Liver (tissue), 9 donors: ENCODE data around the gene PMP22. TPM values are rescaled to one million over a fixed set of nuclear protein-coding genes. Genes with fewer than 3 reads are reported as not detected.

Experiments
- DNase-seq: peaks from one replicate; pipeline ENCODE4 v3.0.0-alpha.2; 2017; ENCODE audit warnings: low spot score
- H3K27ac ChIP-seq, 2 donors: one replicate each; pipeline ENCODE4 v1.7.0; 2013; ENCODE audit warnings: inconsistent platforms in 2 of 2, low read length in 2 of 2, control low read depth in 1 of 2, low read depth in 1 of 2, mild to moderate bottlenecking in 1 of 2
- H3K27me3 ChIP-seq, 4 donors: one replicate each; pipeline versions ENCODE4 v1.6.1 to v1.7.0; 2013; ENCODE audit warnings: low read length in 3 of 4, inconsistent platforms in 1 of 4, mild to moderate bottlenecking in 1 of 4, moderate library complexity in 1 of 4; ENCODE audit not compliant: control insufficient read depth in 4 of 4, insufficient read depth in 4 of 4
- H3K36me3 ChIP-seq, 4 donors: one replicate each; pipeline versions ENCODE4 v1.6.1 to v1.7.0; 2013; ENCODE audit warnings: low read length in 3 of 4, mild to moderate bottlenecking in 3 of 4, low read depth in 1 of 4, moderate library complexity in 1 of 4; ENCODE audit not compliant: control insufficient read depth in 4 of 4, insufficient read depth in 3 of 4
- H3K4me1 ChIP-seq, 4 donors: one replicate each; pipeline versions ENCODE4 v1.6.1 to v1.7.0; 2013; ENCODE audit warnings: low read length in 3 of 4, mild to moderate bottlenecking in 3 of 4, moderate library complexity in 1 of 4; ENCODE audit not compliant: control insufficient read depth in 4 of 4, insufficient read depth in 4 of 4
- H3K4me3 ChIP-seq, 3 donors: one replicate each; pipeline versions ENCODE4 v1.6.1 to v1.7.0; 2013; ENCODE audit warnings: low read length in 3 of 3, control low read depth in 1 of 3, low read depth in 1 of 3, mild to moderate bottlenecking in 1 of 3
- H3K9ac ChIP-seq, 2 donors: one replicate each; pipeline ENCODE4 v1.7.0; 2013; ENCODE audit warnings: low read length in 2 of 2, mild to moderate bottlenecking in 2 of 2, moderate library complexity in 2 of 2, control low read depth in 1 of 2, low read depth in 1 of 2
- H3K9me3 ChIP-seq, 4 donors: one replicate each; pipeline versions ENCODE4 v1.6.1 to v1.7.0; 2013; ENCODE audit warnings: low read length in 3 of 4; ENCODE audit not compliant: control insufficient read depth in 4 of 4
- ATF3 ChIP-seq: IDR thresholded peaks from 2 replicates; pipeline ENCODE4 v1.6.1; 2016; ENCODE audit warnings: antibody characterized with exemption
- CTCF ChIP-seq: fragments of 150-350 bp; IDR thresholded peaks from 2 replicates; pipeline ENCODE4 v1.5.1; 2017; ENCODE audit warnings: improper control_type of control experiment, low read depth, low read length; ENCODE audit not compliant: missing input control
- HNF4A ChIP-seq, 2 donors: conservative IDR thresholded peaks; 2 replicates each; pipeline ENCODE4 v1.6.1; 2016; ENCODE audit warnings: antibody characterized with exemption in 2 of 2, mild to moderate bottlenecking in 2 of 2
- HNF4G ChIP-seq: IDR thresholded peaks from 2 replicates; pipeline ENCODE4 v1.6.1; 2016; ENCODE audit warnings: antibody characterized with exemption
- MAX ChIP-seq: IDR thresholded peaks from 2 replicates; pipeline ENCODE4 v1.6.1; 2016; ENCODE audit warnings: antibody characterized with exemption
- NR2F2 ChIP-seq: IDR thresholded peaks from 2 replicates; pipeline ENCODE4 v1.6.1; 2016; ENCODE audit warnings: antibody characterized with exemption
- RAD21 ChIP-seq, 2 donors: IDR thresholded peaks; 2 replicates each; pipeline ENCODE4 v1.6.1; 2016; ENCODE audit warnings: antibody characterized with exemption in 2 of 2, mild to moderate bottlenecking in 2 of 2
- REST ChIP-seq: IDR thresholded peaks from 2 replicates; pipeline ENCODE4 v1.6.1; 2016; ENCODE audit warnings: antibody characterized with exemption, mild to moderate bottlenecking
- RXRA ChIP-seq, 2 donors: IDR thresholded peaks; 2 replicates each; pipeline ENCODE4 v1.6.1; 2017 to 2018; ENCODE audit warnings: antibody characterized with exemption in 2 of 2, mild to moderate bottlenecking in 1 of 2
- SP1 ChIP-seq: IDR thresholded peaks from 2 replicates; pipeline ENCODE4 v1.6.1; 2018; ENCODE audit warnings: antibody characterized with exemption, mild to moderate bottlenecking
- YY1 ChIP-seq: IDR thresholded peaks from 2 replicates; pipeline ENCODE4 v1.6.1; 2016; ENCODE audit warnings: antibody characterized with exemption, mild to moderate bottlenecking
- WGBS: extraction: QIAGEN DNeasy Blood & Tissue Kit; methylation state at CpG from one replicate; pipeline ENCODE4 v1.1.7; 2013; 5-methylcytosine and 5-hydroxymethylcytosine counted together
- polyA plus RNA-seq, 2 donors: library from polyadenylated mRNA; stranded (reverse) in 1 of 2; unstranded in 1 of 2; fragments of 200-250 nt in 1 of 2; fragments of >200 nt in 1 of 2; fragmentation: Nextera tagmentation in 1 of 2; extraction: Ambion mirVana in 1 of 2; gene quantifications; one replicate each; pipeline versions ENCODE4 v1.2.1 to v1.2.3, GENCODE V29; 2013 to 2015
- total RNA-seq, 2 donors: library from RNA; depleted of rRNA; stranded (reverse); fragments of >200 nt; gene quantifications; one replicate each; pipeline ENCODE4 v1.2.3, GENCODE V29; 2014
- donor health status: healthy.
- donor health status: healthy.
- donor health status: healthy.
- donor health status: healthy.
- donor health status: healthy.

Gene PMP22
- total and polyA plus RNA-seq, 4 donors = 3.2 to 9.1 (median 5.7) TPM

GRCh38 chr17:15261258-15261801 is 3.8 kb downstream of the PMP22 start:
- TF ChIP-seq NR2F2 (no peak), MAX (no peak), SP1 (no peak), CTCF (no peak), RAD21 (IDR thresholded peaks at IDR 0.05) (no peak), HNF4G (no peak), YY1 (no peak), REST (no peak), HNF4A (conservative IDR thresholded peaks at IDR 0.05) (no peak), ATF3 (no peak), RXRA (IDR thresholded peaks at IDR 0.05) (no peak)
- Histone ChIP-seq H3K4me3 (peak overlapping the region in 2 of 3 donors; percentile 49 to 57), H3K36me3 (no peaks in the 10 kb centered on the region), H3K27ac (peak overlapping the region; percentile 64 to 76), H3K9me3 (no peaks in the 10 kb centered on the region), H3K27me3 (peaks cover 0 to 6% (median 4%) of the 10 kb centered on the region in 4 donors), H3K4me1 (peaks cover 0 to 38% (median 19%) of the 10 kb centered on the region in 4 donors), H3K9ac (no peak overlapping the region)
- 9% methylated on average over 32 of the region's 32 CpGs for WGBS
- DNase-seq = peak; percentile 39

- H3K4me1 ChIP-seq = peaks cover 0 to 38% (median 19%) of the 10 kb centered on the region in 4 donors
- H3K9ac ChIP-seq = peak overlapping the region; percentile 27 to 48
- H3K4me3 ChIP-seq = peak overlapping the region; percentile 28 to 67 (median 49)
- peaks cover 0 to 6% (median 4%) of the 10 kb centered on the region in 4 donors for H3K27me3 ChIP-seq
- H3K36me3 ChIP-seq = no peaks in the 10 kb centered on the region
- peak; percentile 84 for DNase-seq
- WGBS = 1% methylated on average over 67 of the region's 67 CpGs
- H3K27ac ChIP-seq = peak overlapping the region; percentile 64 to 76
- TF ChIP-seq NR2F2 = peak; percentile 30
- TF ChIP-seq CTCF = peak; percentile 86
- peak; percentile 69 to 73 for TF ChIP-seq RAD21 (IDR thresholded peaks at IDR 0.05)
- TF ChIP-seq REST = peak; percentile 31
- no peak for TF ChIP-seq ATF3
- no peaks in the 10 kb centered on the region for H3K9me3 ChIP-seq
Measured at GRCh38 chr17:15260376-15261257, 4.5 kb downstream of the PMP22 start.
